GM21529 (cell line): ENCODE results near the gene ABHD17B.
"Not testable (repeated sequence)": the region's sequence is repeated elsewhere in the genome, so short reads cannot be mapped to it uniquely, and the experiment has no call there.

Experiments used
- ATAC-seq: cut with Tn5 transposase; IDR thresholded peaks from one replicate; pipeline ENCODE4 v1.9.1; 2021; ENCODE audit not compliant: unreplicated experiment

Gene ABHD17B

GRCh38 chr9:71911061-71911907 lies at the start of gene ABHD17B, which contains the start of gene C9orf85:
TSS of gene ABHD17B (minus strand) at chr9:71911193. CDS start at chr9:71875080, 36,113 bp downstream.
TSS of gene C9orf85 (plus strand) at chr9:71911639. CDS start at chr9:71911735, 96 bp downstream.
- ATAC-seq: peak; percentile 92

- ATAC-seq: peak; percentile 79
Measured at GRCh38 chr9:71955300-71955915, 44.4 kb upstream of the ABHD17B start.

DNA sequence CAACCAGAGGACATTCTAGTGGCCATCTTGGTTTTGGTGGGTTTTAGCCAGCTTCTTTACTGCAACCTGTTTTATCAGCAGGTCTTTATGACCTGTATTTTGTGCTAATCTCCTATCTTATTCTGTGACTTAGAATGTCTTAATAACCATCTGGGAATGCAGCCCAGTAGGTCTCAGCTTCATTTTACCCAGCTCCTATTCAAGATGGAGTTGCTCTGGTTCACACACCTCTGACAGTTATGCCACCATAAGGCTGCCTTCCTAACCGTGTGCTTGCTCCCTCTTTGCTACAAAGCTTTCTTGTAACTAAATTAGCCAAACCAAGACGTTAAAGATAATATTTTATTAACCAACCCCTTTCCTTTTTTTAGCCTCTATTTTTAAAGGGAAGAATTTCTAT lies 43.7 kb upstream of the ABHD17B start:
- ATAC-seq: not testable (repeated sequence)

- ATAC-seq: no peak
Measured at GRCh38 chr9:71944754-71945375, 33.9 kb upstream of the ABHD17B start.

DNA sequence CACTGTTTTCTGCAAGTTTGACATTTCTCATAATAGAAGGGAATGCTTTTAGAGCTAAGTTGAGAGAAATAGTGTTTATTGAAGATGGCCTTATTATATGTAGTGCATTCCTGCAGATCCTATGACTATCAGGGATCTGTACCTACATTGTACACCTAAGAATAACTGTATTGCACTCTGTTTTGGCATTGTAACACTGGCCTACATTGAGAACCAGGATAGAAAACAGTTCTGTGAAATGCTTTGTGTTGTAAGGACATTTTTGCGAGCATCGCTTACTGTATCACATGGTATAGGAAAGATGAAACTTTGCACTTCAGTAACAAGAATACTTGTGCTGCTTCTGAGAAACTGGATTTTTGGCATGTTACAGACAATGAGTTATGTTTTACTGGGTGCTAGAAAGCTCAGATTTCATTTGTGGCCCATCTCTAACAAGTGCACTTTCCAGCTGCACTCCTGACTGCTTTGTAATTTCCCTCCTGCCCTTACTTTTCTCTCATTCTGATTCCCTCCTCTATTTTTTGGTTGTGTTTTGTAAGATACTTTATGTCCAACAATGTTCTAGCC lies 31.1 kb upstream of the ABHD17B start:
- no peak for ATAC-seq

- no peak for ATAC-seq
Measured at GRCh38 chr9:71941060-71941568, 30.1 kb upstream of the ABHD17B start.

- no peak for ATAC-seq
Measured at GRCh38 chr9:71937898-71938297, 26.9 kb upstream of the ABHD17B start.

DNA sequence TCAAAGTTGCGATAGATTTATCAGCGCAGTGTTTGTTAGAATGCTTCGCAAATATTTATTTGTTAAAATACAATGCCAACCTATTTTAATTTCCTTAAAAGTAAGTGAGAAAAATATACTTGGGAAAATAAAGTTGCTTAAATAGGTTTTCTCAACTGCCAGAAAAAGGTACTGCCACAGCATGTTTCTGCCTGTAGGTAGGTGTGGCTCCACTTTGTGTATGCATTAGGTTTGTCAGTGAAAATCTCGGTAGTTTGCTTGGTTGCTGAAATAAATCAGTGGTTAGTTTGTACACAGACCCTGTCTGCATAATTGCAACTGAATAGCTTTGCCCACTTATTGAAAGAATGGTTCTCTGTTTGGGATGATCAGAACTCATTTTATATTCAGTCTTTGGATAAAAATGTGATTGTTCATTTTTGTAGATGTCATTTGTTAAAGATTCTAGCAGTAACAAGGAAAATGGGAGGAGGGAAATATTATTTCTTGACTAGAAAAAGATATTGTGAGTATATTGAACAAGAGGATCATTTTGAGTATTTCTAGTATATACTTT lies 26.2 kb upstream of the ABHD17B start:
- ATAC-seq: no peak

DNA sequence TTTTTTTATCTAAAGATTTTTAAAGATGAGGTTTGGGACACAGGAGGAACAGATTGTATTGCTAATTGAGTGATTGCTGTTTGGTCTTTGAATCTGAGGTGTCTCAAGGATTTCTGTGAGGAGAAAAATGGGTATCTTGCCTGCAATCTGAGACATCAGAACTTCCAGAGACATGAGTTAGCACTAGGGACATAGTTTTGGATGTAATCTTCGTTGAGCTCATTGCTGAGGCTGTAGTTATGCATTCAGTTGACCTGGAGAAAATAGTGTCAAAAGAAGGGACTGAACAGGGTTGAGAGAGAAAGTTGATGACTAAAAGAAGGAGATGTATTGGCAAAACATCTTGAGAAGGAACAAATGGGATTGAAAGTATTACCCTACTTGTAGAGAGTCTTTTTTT lies 25.1 kb upstream of the ABHD17B start:
- no peak for ATAC-seq

DNA sequence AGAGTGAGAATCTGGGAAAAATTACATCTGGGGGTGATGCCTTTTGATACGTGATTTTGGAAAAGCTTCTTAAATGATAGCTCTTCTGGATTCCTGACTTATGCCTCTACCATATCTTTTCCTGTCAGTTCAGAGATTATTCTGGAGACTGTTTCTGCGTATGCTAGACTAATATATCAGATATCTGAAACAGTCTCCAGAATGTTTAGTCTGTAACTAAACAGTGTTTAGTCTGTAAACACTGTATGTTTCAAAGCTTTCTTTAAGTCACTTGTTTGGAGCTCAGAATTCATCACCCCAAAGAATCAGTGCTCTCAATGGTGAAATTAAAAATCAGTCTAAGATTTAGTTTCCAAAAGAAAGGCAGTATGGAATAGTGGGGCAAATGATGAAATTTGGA lies 20.2 kb upstream of the ABHD17B start:
- no peak for ATAC-seq

- ATAC-seq: no peak
Measured at GRCh38 chr9:71929791-71930440, 18.9 kb upstream of the ABHD17B start.

DNA sequence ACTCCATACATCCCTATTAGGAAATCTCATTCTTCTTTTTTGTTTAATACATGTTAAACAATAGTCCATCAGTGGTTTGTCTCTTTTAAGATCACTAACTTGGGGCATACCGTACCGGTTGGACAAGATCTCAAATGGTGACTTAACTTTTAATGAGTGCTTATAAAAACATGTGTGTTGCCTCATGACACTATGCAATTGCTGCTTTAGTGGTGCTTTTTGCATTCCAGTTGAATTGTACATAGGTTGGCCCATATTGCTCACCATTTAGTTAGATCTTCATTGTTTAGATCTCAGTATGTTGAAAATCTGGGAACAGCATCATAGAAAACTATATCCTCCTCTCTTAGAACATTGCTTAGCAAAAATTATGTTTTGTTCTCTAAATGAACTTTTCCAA lies 18.2 kb upstream of the ABHD17B start:
- ATAC-seq: no peak

GRCh38 chr9:71928806-71929205 lies 17.8 kb upstream of the ABHD17B start:
- no peak for ATAC-seq

DNA sequence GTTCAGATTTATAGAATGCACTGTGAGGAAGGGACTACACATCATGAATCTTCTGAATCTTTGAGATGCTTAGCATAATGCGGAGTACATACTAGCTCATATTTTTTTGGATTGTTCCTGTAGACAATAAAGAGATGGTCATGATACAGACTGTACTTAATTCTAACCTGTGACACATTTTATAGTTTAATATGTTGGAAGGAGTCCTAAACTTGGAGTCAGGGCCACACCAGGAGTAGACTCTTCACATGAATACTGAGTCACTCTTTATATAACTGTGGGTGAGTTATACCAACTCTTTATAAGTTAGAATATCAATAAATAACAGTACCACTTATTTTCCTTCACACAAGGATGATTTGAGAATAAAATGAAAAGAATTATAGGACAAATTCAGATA lies 17.4 kb upstream of the ABHD17B start:
- no peak for ATAC-seq

GRCh38 chr9:71925834-71926233 lies 14.8 kb upstream of the ABHD17B start:
- no peak for ATAC-seq

DNA sequence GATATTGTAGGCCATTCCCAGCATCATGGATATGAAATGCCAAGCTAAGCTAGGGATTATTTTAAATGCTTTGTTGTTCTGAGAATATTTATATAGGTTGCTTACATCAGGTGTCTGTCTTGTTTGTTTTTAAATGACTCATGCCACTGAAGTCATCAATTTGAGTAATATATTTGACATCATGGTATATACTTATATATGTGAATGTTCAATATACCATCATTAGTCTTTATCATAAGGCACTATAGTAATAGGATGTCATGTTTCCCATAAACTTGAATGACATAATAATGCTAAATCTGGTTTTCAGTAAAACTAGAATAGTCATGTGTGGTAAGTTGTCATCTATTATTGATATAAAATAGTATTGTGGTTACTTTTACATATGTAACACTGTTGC lies 13.6 kb upstream of the ABHD17B start:
- ATAC-seq: no peak

- ATAC-seq: no peak
Measured at GRCh38 chr9:71921190-71921814, 10.3 kb upstream of the ABHD17B start.

DNA sequence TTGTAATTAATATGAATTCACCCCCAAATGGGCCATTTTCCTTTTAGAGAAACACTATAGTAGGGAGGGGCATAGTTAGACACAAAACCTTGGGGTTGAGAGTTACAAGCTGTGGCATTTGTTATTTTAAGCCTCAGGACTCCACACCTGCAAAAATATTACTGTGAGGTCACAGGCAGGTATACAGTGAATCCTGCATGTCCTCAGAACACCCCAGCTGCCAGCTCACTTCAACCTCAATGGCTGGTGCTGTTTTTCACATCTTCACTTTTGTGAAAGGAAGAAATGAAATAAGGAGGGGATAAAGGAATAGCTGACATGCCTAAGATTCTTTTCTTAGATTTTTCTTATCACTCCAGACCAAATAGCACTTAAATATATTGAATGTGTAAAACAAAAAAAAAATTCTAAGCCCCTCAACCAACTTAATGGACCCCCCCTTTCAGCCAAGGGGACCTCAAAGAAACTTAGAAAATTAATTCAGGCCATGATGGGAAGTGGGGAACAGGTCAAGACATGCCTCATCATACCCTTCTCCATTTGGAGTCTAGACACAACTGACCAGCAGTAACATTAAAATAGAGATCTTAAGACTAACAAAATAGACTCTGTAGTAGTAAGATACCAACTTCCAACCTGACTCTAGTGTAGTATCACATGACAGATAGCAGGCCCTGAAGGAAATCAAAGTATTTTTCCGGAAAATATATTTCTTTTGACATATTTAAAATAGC lies 9.6 kb upstream of the ABHD17B start:
- no peak for ATAC-seq

- ATAC-seq: no peak
Measured at GRCh38 chr9:71918419-71918818, 7.4 kb upstream of the ABHD17B start.
